Measurements from ENCODE around the gene DOP1A.

DNA sequence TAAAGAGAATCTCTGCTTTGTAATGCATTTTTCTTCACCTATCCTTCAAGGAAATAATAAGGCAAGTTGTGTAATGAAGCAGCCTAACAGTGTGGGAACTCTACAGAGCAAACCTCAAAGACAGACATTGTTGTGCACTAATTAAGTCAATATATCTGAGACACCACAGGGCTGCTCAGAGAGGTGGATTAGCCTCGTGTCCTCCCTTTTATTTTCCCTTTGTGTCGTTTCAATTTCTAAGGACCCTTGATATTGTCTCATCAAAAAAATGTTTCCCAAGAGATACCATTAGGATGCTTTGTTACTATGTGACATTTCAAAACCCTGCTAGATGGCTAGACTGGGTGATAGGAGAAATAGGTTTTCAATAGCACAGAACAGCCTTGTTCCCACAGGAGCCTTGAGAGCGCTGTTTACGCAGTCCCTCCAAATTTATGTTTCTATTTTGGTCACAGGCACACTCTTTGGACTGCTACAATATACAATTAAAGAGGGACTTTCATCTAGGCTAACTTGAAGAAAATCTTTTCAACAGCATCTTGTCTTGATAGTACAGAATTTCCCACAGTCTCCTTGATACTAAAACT, 24.9 kb upstream of the DOP1A start:
- TF ChIP-seq POLR2AphosphoS5 (IDR thresholded peaks at IDR 0.05) (no peak), CTCF (IDR thresholded peaks at IDR 0.05) (no peak), POLR2A (IDR thresholded peaks at IDR 0.05; ENCODE audit: low read depth) (no peak)
